ENCODE data around the gene IFNG.

The IFNG gene

DNA sequence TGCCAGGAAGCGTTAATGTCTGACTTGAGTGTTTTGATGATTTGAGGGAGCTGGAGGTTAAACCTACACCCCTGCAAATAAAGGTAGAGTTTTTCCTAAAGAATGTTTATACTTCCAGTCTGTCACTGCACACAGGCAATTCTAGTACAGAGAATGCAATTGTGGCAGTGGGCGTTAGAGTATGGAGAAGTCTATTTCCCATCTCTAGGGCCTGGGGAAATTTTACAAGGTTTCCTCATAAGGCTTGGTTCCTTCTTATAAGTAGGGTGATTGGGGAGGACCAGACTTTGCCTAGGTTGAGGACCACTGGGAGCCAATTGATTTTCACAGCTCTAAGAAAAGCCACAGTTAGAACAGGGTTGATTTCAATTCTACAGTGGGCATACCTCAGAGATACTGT lies 44.3 kb downstream of the IFNG start:
- no peak for TF ChIP-seq CTCF (IDR thresholded peaks at IDR 0.05; ENCODE audit: low read depth, low read length)
- no peak for DNase-seq (ENCODE audit: extremely low read depth, low read depth)

GRCh38 chr12:68114606-68115005 lies 44.9 kb downstream of the IFNG start:
- no peak for DNase-seq (ENCODE audit: extremely low read depth, low read depth)
- TF ChIP-seq CTCF (IDR thresholded peaks at IDR 0.05; ENCODE audit: low read depth, low read length): no peak

DNA sequence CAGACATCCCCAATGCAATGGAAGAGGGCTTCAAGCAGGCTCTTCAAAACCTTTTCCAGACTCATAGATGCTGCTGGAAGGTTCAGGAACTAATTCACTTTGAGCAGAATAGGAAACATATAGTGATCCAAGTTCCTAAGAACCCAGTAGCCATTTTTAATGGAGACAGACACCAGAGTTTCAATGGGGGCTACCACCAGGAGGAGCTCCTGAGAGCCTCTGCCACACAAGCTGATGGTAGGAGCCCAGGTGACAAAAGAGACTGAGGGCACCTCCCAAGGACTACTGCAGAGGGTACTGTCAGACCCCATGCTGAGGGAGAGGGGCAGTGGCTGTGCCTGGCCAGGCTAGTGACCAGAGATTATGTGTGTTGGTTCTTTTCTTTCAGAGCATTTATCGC lies 45.9 kb downstream of the IFNG start:
- no peak for DNase-seq (ENCODE audit: extremely low read depth, low read depth)
- no peak; the same call in none of the 2 replicates for TF ChIP-seq CTCF (IDR thresholded peaks at IDR 0.05; ENCODE audit: low read depth, low read length)

DNA sequence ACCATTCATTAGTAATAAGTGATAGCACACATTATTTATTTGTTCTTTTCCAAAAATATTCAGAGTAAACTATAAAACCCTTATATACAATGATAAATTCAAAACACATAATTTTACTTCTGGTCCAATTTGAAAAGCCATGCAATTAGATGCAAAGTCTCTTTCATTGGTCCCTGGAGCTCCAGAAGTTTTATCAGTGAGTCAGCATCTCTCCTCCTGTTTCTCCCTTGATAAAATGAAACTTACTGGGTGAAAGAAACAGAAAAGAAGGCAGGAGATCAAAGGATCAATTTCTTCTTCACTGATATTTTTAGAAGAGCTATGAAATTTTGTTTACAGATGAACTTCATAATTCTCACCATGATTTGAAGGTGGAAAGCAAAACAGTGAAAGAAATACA lies 47.5 kb downstream of the IFNG start:
- DNase-seq (ENCODE audit: extremely low read depth, low read depth): no peak
- TF ChIP-seq CTCF (IDR thresholded peaks at IDR 0.05; ENCODE audit: low read depth, low read length): no peak

DNA sequence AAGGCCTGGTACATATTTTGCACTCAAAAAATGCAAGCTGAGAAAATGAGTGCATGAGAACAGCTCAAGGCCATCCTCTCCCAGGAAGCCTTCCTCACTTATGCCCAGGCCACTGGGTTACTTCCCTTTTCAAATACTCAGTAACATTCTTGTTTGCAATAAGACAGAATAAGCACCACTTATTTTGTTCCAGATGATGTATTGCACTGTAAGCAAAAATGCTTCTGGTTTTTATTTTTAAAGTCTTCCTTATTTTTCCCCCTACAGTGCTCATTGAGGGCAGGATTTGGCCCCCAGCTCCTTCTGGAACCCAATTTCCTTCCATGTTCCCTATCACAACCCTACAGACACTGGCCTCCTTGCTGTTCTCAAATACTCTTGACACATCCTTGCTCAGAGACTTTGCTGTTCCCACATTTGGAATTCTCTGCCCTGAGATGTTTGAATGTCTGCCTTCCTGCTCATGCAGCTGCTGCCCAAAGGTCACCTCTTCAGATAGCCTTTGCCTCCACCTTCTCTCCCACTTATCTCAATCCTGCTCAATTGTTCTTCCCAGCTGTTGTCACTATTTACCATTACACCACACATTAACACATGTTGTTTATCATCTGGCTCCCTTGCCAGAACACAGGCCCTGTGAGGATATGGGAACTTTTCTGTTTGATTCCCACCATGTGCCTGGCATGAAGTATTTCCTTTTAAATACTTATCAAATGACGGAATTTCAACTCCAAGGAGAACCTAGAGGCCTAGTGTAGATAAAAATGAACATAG lies 49.9 kb downstream of the IFNG start:
- TF ChIP-seq CTCF (IDR thresholded peaks at IDR 0.05; ENCODE audit: low read depth, low read length): no peak
- DNase-seq (ENCODE audit: extremely low read depth, low read depth): no peak

GRCh38 chr12:68109001-68109400 lies 50.5 kb downstream of the IFNG start:
- no peak for DNase-seq (ENCODE audit: extremely low read depth, low read depth)
- no peak for TF ChIP-seq CTCF (IDR thresholded peaks at IDR 0.05; ENCODE audit: low read depth, low read length)

- DNase-seq (ENCODE audit: extremely low read depth, low read depth): no peak
- no peak for TF ChIP-seq CTCF (IDR thresholded peaks at IDR 0.05; ENCODE audit: low read depth, low read length)
Measured at GRCh38 chr12:68106660-68107059, 52.9 kb downstream of the IFNG start.

All from AG09319 (cell line).